ENCODE results near the gene NFATC2. TPM values are rescaled to one million over a fixed set of nuclear protein-coding genes. Genes with fewer than 3 reads are reported as not detected.

The NFATC2 gene
- total RNA-seq, 4 donors from 2014 or later: 1.6 to 3.9 (median 2.8) TPM

DNA sequence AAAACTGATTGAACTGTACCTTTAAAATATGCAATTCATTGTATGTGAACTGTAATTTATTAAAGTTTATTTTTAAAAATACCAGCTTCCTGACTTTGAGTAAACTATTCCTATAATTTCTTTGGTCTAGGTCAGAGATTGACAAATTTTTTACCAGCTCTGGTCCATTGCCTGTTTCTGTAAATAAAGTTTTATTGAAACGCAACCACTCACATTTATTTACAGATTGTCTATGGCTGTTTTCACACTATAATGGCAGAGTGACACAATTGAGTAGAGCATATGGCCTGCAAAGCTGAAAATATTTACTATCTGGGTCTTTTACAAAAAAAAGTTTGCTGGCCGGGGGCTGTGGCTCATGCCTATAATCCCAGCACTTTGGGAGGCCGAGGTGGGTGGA, 33.0 kb upstream of the NFATC2 start:
- no peak for DNase-seq
- in situ Hi-C loops (cut with MboI; ENCODE audit: low sequenced_read_pairs in 4 of 4): no loop called here
- no peaks in the 10 kb centered on the region for H3K36me3 ChIP-seq
- no peaks in the 10 kb centered on the region for H3K27me3 ChIP-seq
- intact Hi-C loops (cut with DNase I; ENCODE audit: low total_unique reads): no loop called here
- TF ChIP-seq CTCF (IDR thresholded peaks at IDR 0.05 in 4 of 5, conservative IDR thresholded peaks at IDR 0.05 in 1 of 5): no peak
- TF ChIP-seq POLR2A (IDR thresholded peaks at IDR 0.05): no peak
- no peak overlapping the region for H3K4me3 ChIP-seq
- H3K4me1 ChIP-seq: peaks cover 22 to 26% of the 10 kb centered on the region in 2 donors
- no peak for ATAC-seq
- H3K9me3 ChIP-seq: no peaks in the 10 kb centered on the region
- no peak overlapping the region for H3K27ac ChIP-seq

- intact Hi-C loops (cut with DNase I; ENCODE audit: low total_unique reads): loop anchor here (5.0 kb wide), 2 partner anchors 37 to 127 kb away; no protein-coding TSS in a partner anchor
- no peak for ATAC-seq
- no peaks in the 10 kb centered on the region for H3K27me3 ChIP-seq
These were observed 31.9 kb upstream of the NFATC2 start for GRCh38 chr20:51574248-51575033.

GRCh38 chr20:51573576-51574243, 31.2 kb upstream of the NFATC2 start:
- in situ Hi-C loops (cut with MboI; ENCODE audit: low sequenced_read_pairs in 4 of 4) (no loop called here), intact Hi-C loops (cut with DNase I; ENCODE audit: low total_unique reads) (loop anchor here (5.0 kb wide), 2 partner anchors 36 to 126 kb away; no protein-coding TSS in a partner anchor)
- Histone ChIP-seq H3K36me3 (no peaks in the 10 kb centered on the region), H3K4me3 (no peak overlapping the region), H3K27ac (peak overlapping the region in 3 of 4 donors; percentile 22 to 80 (median 58)), H3K9me3 (no peaks in the 10 kb centered on the region), H3K27me3 (no peaks in the 10 kb centered on the region), H3K4me1 (peaks cover 22 to 38% of the 10 kb centered on the region in 2 donors)
- DNase-seq (peak; percentile 50 to 63), ATAC-seq (peak; percentile 37 to 38)
- TF ChIP-seq CTCF (IDR thresholded peaks at IDR 0.05 in 4 of 5, conservative IDR thresholded peaks at IDR 0.05 in 1 of 5) (no peak), POLR2A (IDR thresholded peaks at IDR 0.05) (no peak)

More at GRCh38 chr20:51574248-51575033, 31.9 kb upstream of the NFATC2 start:
- Histone ChIP-seq H3K36me3 (no peaks in the 10 kb centered on the region), H3K4me1 (peaks cover 22 to 37% of the 10 kb centered on the region in 2 donors), H3K9me3 (no peaks in the 10 kb centered on the region), H3K4me3 (no peak overlapping the region), H3K27ac (peak overlapping the region in 1 of 4 donors; percentile 80)
- in situ Hi-C loops (cut with MboI; ENCODE audit: low sequenced_read_pairs in 4 of 4): no loop called here
- TF ChIP-seq CTCF (IDR thresholded peaks at IDR 0.05 in 4 of 5, conservative IDR thresholded peaks at IDR 0.05 in 1 of 5): no peak
- TF ChIP-seq POLR2A (IDR thresholded peaks at IDR 0.05): no peak
- DNase-seq: no peak

GRCh38 chr20:51571460-51571794, 28.9 kb upstream of the NFATC2 start:
- peak overlapping the region in 3 of 4 donors; percentile 87 to 89 (median 89) for H3K27ac ChIP-seq
- no peak for ATAC-seq
- no peaks in the 10 kb centered on the region for H3K36me3 ChIP-seq
- no peaks in the 10 kb centered on the region for H3K27me3 ChIP-seq
- TF ChIP-seq POLR2A (IDR thresholded peaks at IDR 0.05) (no peak), CTCF (IDR thresholded peaks at IDR 0.05 in 4 of 5, conservative IDR thresholded peaks at IDR 0.05 in 1 of 5) (no peak)
- no peak overlapping the region for H3K4me3 ChIP-seq
- H3K9me3 ChIP-seq: no peaks in the 10 kb centered on the region
- H3K4me1 ChIP-seq: peaks cover 22 to 38% of the 10 kb centered on the region in 2 donors
- intact Hi-C loops (cut with DNase I; ENCODE audit: low total_unique reads) (loop anchor here (5.0 kb wide), 2 partner anchors 34 to 124 kb away; no protein-coding TSS in a partner anchor), in situ Hi-C loops (cut with MboI; ENCODE audit: low sequenced_read_pairs in 4 of 4) (no loop called here)
- no peak for DNase-seq
